ENCODE data around the gene ANO4.

- TF ChIP-seq CTCF (IDR thresholded peaks at IDR 0.05): no peak
- no peak for TF ChIP-seq ZFX (IDR thresholded peaks at IDR 0.05; ENCODE audit: borderline replicate concordance)
Observed at GRCh38 chr12:101039848-101040531, 245.4 kb downstream of the ANO4 start.
